ENCODE results near the gene CLINT1. TPM values are rescaled to one million over a fixed set of nuclear protein-coding genes. Genes with fewer than 3 reads are reported as not detected.

The CLINT1 gene
- total and polyA plus RNA-seq, 8 donors, result 68.0 to 118 (median 106) TPM

DNA sequence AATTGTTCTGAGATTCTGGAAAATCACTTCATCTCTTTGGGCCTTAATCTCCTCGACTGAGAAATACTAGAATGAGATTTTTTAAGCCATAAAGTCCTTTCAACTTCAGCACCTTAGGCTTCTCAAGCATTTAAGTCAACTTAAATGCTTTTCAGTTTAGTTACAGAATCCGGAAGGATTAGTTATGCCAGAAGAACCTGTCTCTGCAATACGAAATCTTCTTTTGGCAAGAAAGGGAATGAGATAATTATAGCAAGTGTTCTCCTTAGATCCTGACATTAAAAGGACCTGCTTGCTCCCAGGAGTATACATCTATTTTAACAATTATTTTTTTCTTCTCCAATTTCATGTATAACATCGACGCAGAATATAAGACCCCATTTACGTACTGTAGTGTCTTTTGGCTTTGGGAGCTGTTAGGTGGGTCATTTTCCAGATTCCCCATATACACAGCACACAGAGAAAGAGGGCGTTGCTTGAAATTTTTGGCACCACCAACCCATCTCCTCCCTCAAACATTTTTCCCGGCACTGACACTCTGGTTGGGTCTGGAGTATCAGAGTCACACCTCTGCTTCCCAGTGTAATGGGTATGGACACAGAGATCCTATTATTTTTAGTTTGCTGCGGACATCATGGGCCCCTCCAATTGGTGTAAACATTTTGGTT lies 43.6 kb upstream of the CLINT1 start:
- Histone ChIP-seq H3K36me3 (no peaks in the 10 kb centered on the region), H3K4me3 (no peak overlapping the region), H3K27ac (no peak overlapping the region), H3K27me3 (no peaks in the 10 kb centered on the region), H3K9me3 (no peaks in the 10 kb centered on the region), H3K4me1 (no peaks in the 10 kb centered on the region)
- TF ChIP-seq CTCF (IDR thresholded peaks at IDR 0.05), result no peak
- ATAC-seq (no peak), DNase-seq (no peak)
- intact Hi-C loops (cut with DNase I), result no loop called here

- no peak for TF ChIP-seq CTCF (IDR thresholded peaks at IDR 0.05)
- ATAC-seq (no peak), DNase-seq (no peak)
- Histone ChIP-seq H3K36me3 (no peaks in the 10 kb centered on the region), H3K4me1 (no peaks in the 10 kb centered on the region), H3K27me3 (no peaks in the 10 kb centered on the region), H3K9me3 (no peaks in the 10 kb centered on the region), H3K27ac (no peak overlapping the region), H3K4me3 (no peak overlapping the region)
- intact Hi-C loops (cut with DNase I), result no loop called here
These were observed 41.7 kb upstream of the CLINT1 start for GRCh38 chr5:157900644-157901043.

DNA sequence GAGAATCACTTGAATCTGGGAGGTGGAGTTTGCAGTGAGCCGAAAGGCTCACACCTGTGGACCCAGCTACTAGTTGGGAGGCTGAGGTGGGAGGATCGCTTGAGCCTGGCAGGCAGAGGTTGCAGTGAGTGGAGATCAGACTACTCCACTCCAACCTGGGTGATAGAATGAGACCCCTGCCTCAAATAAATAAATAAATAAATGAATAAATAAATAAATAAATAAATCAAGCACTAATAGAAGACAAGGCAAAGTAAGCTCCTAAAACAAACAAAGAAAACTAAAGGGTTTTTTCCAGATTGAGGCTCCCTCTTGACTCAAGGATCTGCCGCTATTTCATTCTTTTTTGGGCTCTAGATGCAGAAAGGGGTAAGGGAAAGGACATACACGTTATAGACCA lies 34.7 kb upstream of the CLINT1 start:
- intact Hi-C loops (cut with DNase I), result no loop called here
- Histone ChIP-seq H3K4me3 (no peak overlapping the region), H3K9me3 (no peaks in the 10 kb centered on the region), H3K4me1 (peaks cover 0 to 4% of the 10 kb centered on the region in 2 donors), H3K36me3 (no peaks in the 10 kb centered on the region), H3K27me3 (no peaks in the 10 kb centered on the region), H3K27ac (no peak overlapping the region)
- DNase-seq (no peak), ATAC-seq (no peak)
- TF ChIP-seq CTCF (IDR thresholded peaks at IDR 0.05), result no peak

DNA sequence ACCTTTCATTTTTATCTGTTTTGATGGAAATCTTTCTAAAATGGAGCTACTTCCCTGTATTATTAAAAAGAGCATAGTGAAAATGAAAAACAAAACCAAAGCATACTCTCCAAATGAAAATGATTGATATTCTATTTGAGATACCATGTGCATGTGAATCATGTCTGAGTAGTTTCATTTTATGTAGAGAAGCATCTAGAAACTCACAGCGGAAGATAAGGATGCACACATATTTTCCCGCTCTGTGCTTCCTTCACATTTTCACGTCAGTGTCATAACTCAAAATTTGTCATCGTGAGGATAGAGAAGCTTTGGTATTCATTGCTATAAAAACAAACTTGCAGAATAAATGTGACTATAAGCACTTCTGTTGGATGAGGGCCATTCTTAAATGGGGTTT lies 34.0 kb upstream of the CLINT1 start:
- Histone ChIP-seq H3K4me1 (peaks cover 0 to 4% of the 10 kb centered on the region in 2 donors), H3K4me3 (no peak overlapping the region), H3K9me3 (no peaks in the 10 kb centered on the region), H3K27me3 (no peaks in the 10 kb centered on the region), H3K36me3 (no peaks in the 10 kb centered on the region), H3K27ac (no peak overlapping the region)
- intact Hi-C loops (cut with DNase I), result no loop called here
- TF ChIP-seq CTCF (IDR thresholded peaks at IDR 0.05), result no peak
- no peak for ATAC-seq
- DNase-seq, result no peak

GRCh38 chr5:157890836-157891597 lies 32.1 kb upstream of the CLINT1 start:
- Histone ChIP-seq H3K4me1 (peaks cover 0 to 4% of the 10 kb centered on the region in 2 donors), H3K9me3 (peaks cover 0 to 5% of the 10 kb centered on the region in 2 donors), H3K27ac (peak overlapping the region in 1 of 2 donors; percentile 68), H3K4me3 (no peak overlapping the region), H3K36me3 (no peaks in the 10 kb centered on the region), H3K27me3 (no peaks in the 10 kb centered on the region)
- ATAC-seq (no peak), DNase-seq (no peak)
- intact Hi-C loops (cut with DNase I), result no loop called here
- no peak for TF ChIP-seq CTCF (IDR thresholded peaks at IDR 0.05)

Data from left lung (tissue), 10 donors.